SK-N-SH (cell line): ENCODE data around the gene BICD2. TPM values are rescaled to one million over a fixed set of nuclear protein-coding genes. Genes with fewer than 3 reads are reported as not detected.

Source experiments
- CTCF ChIA-PET: fragments of 300-600, 350-600 bp; formaldehyde crosslinking; extraction: SDS; loops from one replicate; lab custom pipeline; 2021; lab: Yijun Ruan, JAX
- POLR2A ChIA-PET: fragments of 350-600 bp; sonication (Branson Sonifier 250); formaldehyde crosslinking; extraction: SDS; loops from one replicate; lab custom pipeline; 2020; ENCODE audit warnings: antibody characterized with exemption, inconsistent platforms; lab: Yijun Ruan, JAX
- DNase-seq: peaks from one replicate; pipeline ENCODE4 v3.0.0; 2012
- H2AFZ ChIP-seq: fragments of 200-600 bp; sonication (generic); 2 replicates; pipeline ENCODE4 v1.8.1; 2016; ENCODE audit warnings: antibody characterized with exemption, mild to moderate bottlenecking, low read depth
- H3F3A ChIP-seq: fragments of 200-600 bp; sonication (generic); replicated peaks from 2 replicates; pipeline ENCODE3; 2016; ENCODE audit warnings: antibody characterized with exemption, mild to moderate bottlenecking; ENCODE audit not compliant: insufficient read depth
- H3K27ac ChIP-seq, 2 experiments: fragments of 200-500 bp in 1 of 2; fragments of 200-600 bp in 1 of 2; sonication (Bioruptor generic) in 1 of 2; sonication (generic), shearing (Covaris generic) in 1 of 2; 2 replicates each; pipeline versions ENCODE4 v1.5.1 to v1.6.1; 2014 to 2016; ENCODE audit warnings: low read depth in 2 of 2, inconsistent platforms in 1 of 2, low read length in 1 of 2, mild to moderate bottlenecking in 1 of 2, mixed read lengths in 1 of 2
- H3K27me3 ChIP-seq: fragments of 200-600 bp; sonication (generic), shearing (Covaris generic); 2 replicates; pipeline ENCODE4 v1.6.1; 2016; ENCODE audit warnings: mixed run types; ENCODE audit not compliant: insufficient read depth
- H3K36me3 ChIP-seq, 2 experiments: fragments of 200-500 bp in 1 of 2; fragments of 200-600 bp in 1 of 2; sonication (Bioruptor generic) in 1 of 2; sonication (generic) in 1 of 2; replicated peaks in 1 of 2; 2 replicates each; pipeline versions ENCODE3 to v1.5.1; 2014 to 2016; ENCODE audit warnings: low read length in 1 of 2, mild to moderate bottlenecking in 1 of 2; ENCODE audit not compliant: insufficient read depth in 2 of 2, control insufficient read depth in 1 of 2
- H3K4me1 ChIP-seq, 2 experiments: fragments of 200-500 bp in 1 of 2; fragments of 200-600 bp in 1 of 2; sonication (Bioruptor generic) in 1 of 2; sonication (generic), shearing (Covaris generic) in 1 of 2; 2 replicates each; pipeline versions ENCODE4 v1.5.1 to v1.6.1; 2014 to 2016; ENCODE audit warnings: low read depth in 1 of 2, low read length in 1 of 2, mixed run types in 1 of 2; ENCODE audit not compliant: insufficient read depth in 2 of 2, control insufficient read depth in 1 of 2
- H3K4me2 ChIP-seq: fragments of 200-600 bp; sonication (generic), shearing (Covaris generic); 2 replicates; pipeline ENCODE4 v1.6.1; 2017; ENCODE audit warnings: mixed run types
- H3K4me3 ChIP-seq, 2 experiments: fragments of 200-500 bp in 1 of 2; fragments of 200-600 bp in 1 of 2; sonication (Bioruptor generic) in 1 of 2; sonication (generic), shearing (Covaris generic) in 1 of 2; 2 replicates each; pipeline versions ENCODE4 v1.5.1 to v1.8.1; 2014 to 2016; ENCODE audit warnings: low read depth in 2 of 2, inconsistent platforms in 1 of 2, low read length in 1 of 2, mild to moderate bottlenecking in 1 of 2, mixed read lengths in 1 of 2, moderate library complexity in 1 of 2
- H3K79me2 ChIP-seq: fragments of 200-600 bp; sonication (generic); 2 replicates; pipeline ENCODE4 v1.8.1; 2017; ENCODE audit warnings: mild to moderate bottlenecking; ENCODE audit not compliant: insufficient read depth
- H3K9ac ChIP-seq: fragments of 200-600 bp; sonication (generic); 2 replicates; pipeline ENCODE4 v1.6.1; 2017; ENCODE audit warnings: mixed run types
- H3K9me2 ChIP-seq: fragments of 200-600 bp; sonication (generic); 2 replicates; pipeline ENCODE4 v1.6.1; 2017; ENCODE audit warnings: mixed run types
- H3K9me3 ChIP-seq: fragments of 200-600 bp; sonication (generic); 2 replicates; pipeline ENCODE4 v1.6.1; 2017; ENCODE audit warnings: mixed run types, mild to moderate bottlenecking, moderate library complexity
- H4K20me1 ChIP-seq: fragments of 200-600 bp; sonication (generic); 2 replicates; pipeline ENCODE4 v1.6.1; 2017; ENCODE audit warnings: mild to moderate bottlenecking, mixed run types; ENCODE audit not compliant: insufficient read depth
- EP300 ChIP-seq, 2 experiments: IDR thresholded peaks; 2 replicates each; pipeline versions ENCODE4 v1.4.0 to v1.6.1; 2012; ENCODE audit warnings: borderline replicate concordance in 1 of 2, low read depth in 1 of 2, low read length in 1 of 2
- EZH2phosphoT487 ChIP-seq: fragments of 200-600 bp; sonication (generic); IDR thresholded peaks from 2 replicates; pipeline ENCODE4 v1.6.1; 2017; ENCODE audit warnings: low read depth, mixed run types, mild to moderate bottlenecking, antibody characterized with exemption, moderate library complexity, borderline replicate concordance
- FOXJ3 ChIP-seq: sonication (generic); formaldehyde crosslinking; IDR thresholded peaks from 2 replicates; pipeline ENCODE4 v1.5.1; 2020; ENCODE audit warnings: mild to moderate bottlenecking, missing genetic modification reagents
- FOXM1 ChIP-seq: IDR thresholded peaks from 2 replicates; pipeline ENCODE4 v1.4.0; 2012; ENCODE audit warnings: low read depth, mild to moderate bottlenecking
- MEF2A ChIP-seq: IDR thresholded peaks from 2 replicates; pipeline ENCODE4 v1.4.0; 2012; ENCODE audit warnings: low read depth, borderline replicate concordance
- RAD21 ChIP-seq: IDR thresholded peaks from 2 replicates; pipeline ENCODE4 v1.6.1; 2012; ENCODE audit warnings: mild to moderate bottlenecking, low read length
- RFX5 ChIP-seq: IDR thresholded peaks from 2 replicates; pipeline ENCODE4 v1.6.1; 2012; ENCODE audit warnings: mild to moderate bottlenecking, improper control_type of control experiment, low read length
- SMC3 ChIP-seq: IDR thresholded peaks from 2 replicates; pipeline ENCODE4 v1.6.1; 2012; ENCODE audit warnings: low read depth, low read length, improper control_type of control experiment
- TCF12 ChIP-seq: IDR thresholded peaks from 2 replicates; pipeline ENCODE4 v1.4.0; 2012
- USF1 ChIP-seq: IDR thresholded peaks from 2 replicates; pipeline ENCODE4 v1.4.0; 2012; ENCODE audit warnings: low read depth, borderline replicate concordance
- USF2 ChIP-seq: fragments of 150-350 bp; IDR thresholded peaks from 2 replicates; pipeline ENCODE4 v1.6.1; 2017; ENCODE audit warnings: antibody characterized with exemption, low read length, low read depth, borderline replicate concordance
- WGBS: methylation state at CpG from one replicate; pipeline ENCODE4 v1.1.6; 2017; ENCODE audit warnings: low lambda C conversion rate; 5-methylcytosine and 5-hydroxymethylcytosine counted together
- polyA plus RNA-seq, 3 experiments: library from polyadenylated mRNA; depleted of rRNA; stranded (reverse); fragments of >200 nt; gene quantifications; 2 replicates each; pipeline ENCODE4 v1.2.3, GENCODE V29; 2012

BICD2 gene
- polyA plus RNA-seq, 1 of the 3 experiments (the other 2 are of a cell fraction) = 19.6 TPM

GRCh38 chr9:92756792-92757191, 7.8 kb downstream of the BICD2 start:
- TF ChIP-seq RFX5 = no peak
- no peak for TF ChIP-seq FOXJ3 (CRISPR knock-in tag)
- TF ChIP-seq USF2 = no peak
- TF ChIP-seq RAD21 = no peak
- TF ChIP-seq EZH2phosphoT487 = no peak
- H2AFZ ChIP-seq = no peak overlapping the region
- DNase-seq = no peak
- peaks cover 99% of the 10 kb centered on the region for H3K79me2 ChIP-seq
- POLR2A ChIA-PET = no interaction called here
- no peak overlapping the region for H3K9ac ChIP-seq
- H3K9me3 ChIP-seq = no peaks in the 10 kb centered on the region
- 97% methylated on average over 8 of the region's 9 CpGs for WGBS
- H3K4me2 ChIP-seq = no peak overlapping the region
- no peaks in the 10 kb centered on the region for H3K27me3 ChIP-seq
- CTCF ChIA-PET = no interaction called here
- H3F3A ChIP-seq = no peaks in the 10 kb centered on the region
- H3K36me3 ChIP-seq = no peaks in the 10 kb centered on the region
- peaks cover 37% of the 10 kb centered on the region for H4K20me1 ChIP-seq
- no peaks in the 10 kb centered on the region for H3K9me2 ChIP-seq
- H3K27ac ChIP-seq = no peak overlapping the region
- H3K4me3 ChIP-seq = no peak overlapping the region
- peaks cover 0 to 25% of the 10 kb centered on the region in 2 experiments; a peak in 1 of 4 replicates for H3K4me1 ChIP-seq

DNA sequence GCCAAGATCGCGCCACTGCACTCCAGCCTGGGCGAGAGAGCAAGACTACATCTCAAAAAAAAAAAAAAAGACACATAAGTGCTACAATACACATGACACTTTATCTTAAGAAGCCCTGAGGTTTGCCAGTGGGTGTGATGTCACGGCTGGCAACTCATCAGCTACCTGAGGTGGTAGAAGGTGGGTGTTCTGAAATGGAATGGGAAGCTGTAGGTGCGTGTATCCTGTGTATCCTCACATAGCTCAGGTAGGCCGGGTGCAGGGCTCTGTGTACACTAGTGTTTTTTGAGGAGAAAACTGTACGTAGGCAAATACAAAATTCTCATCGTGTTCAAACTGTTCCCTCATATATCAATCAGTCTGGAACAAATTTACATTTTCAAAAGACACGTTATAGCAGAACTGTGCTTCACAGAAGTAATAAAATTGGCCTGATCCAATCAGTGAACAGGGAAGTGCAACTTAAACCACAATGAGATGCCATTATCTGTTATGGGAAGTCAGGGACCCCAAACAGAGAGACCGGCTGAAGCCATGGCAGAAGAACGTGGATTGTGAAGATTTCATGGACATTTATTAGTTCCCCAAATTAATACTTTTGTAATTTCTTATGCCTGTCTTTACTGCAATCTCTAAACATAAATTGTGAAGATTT, 10.4 kb downstream of the BICD2 start:
- Histone ChIP-seq H3K9me2 (no peaks in the 10 kb centered on the region), H3K4me2 (no peak overlapping the region), H3K79me2 (peaks cover 99% of the 10 kb centered on the region), H3K9me3 (no peaks in the 10 kb centered on the region), H3K4me3 (no peak overlapping the region), H2AFZ (no peak overlapping the region), H3K36me3 (no peaks in the 10 kb centered on the region), H3K27me3 (no peaks in the 10 kb centered on the region), H4K20me1 (peaks cover 32% of the 10 kb centered on the region), H3K9ac (no peak overlapping the region), H3K4me1 (peaks cover 0 to 10% of the 10 kb centered on the region in 2 experiments; a peak in 2 of 4 replicates), H3F3A (no peaks in the 10 kb centered on the region), H3K27ac (no peak overlapping the region)
- CTCF ChIA-PET = interaction anchor here (0.6 to 1.3 kb wide), 2 partner anchors 38 to 253 kb away, joined by 4 to 5 read pairs; no protein-coding TSS in a partner anchor
- WGBS = 98% methylated on average over 11 of the region's 11 CpGs
- POLR2A ChIA-PET = no interaction called here
- TF ChIP-seq TCF12 (no peak), USF1 (no peak), MEF2A (no peak), FOXJ3 (CRISPR knock-in tag) (no peak), SMC3 (no peak), FOXM1 (no peak), EP300 (IDR thresholded peaks at IDR 0.05; ENCODE audit: borderline replicate concordance in 1 of 2, low read depth in 1 of 2, low read length in 1 of 2) (no peak)
- no peak for DNase-seq
